Astrocyte (in vitro differentiated cells and primary cell): ENCODE measurements around the gene KIAA1549.

Experiments
- EZH2 ChIP-seq: IDR thresholded peaks from 2 replicates; pipeline ENCODE4 v1.6.1; 2012; ENCODE audit warnings: mild to moderate bottlenecking, low read length, inconsistent platforms; ENCODE audit not compliant: insufficient read depth
- TF ChIP-seq, protein P1 (sequence below): IDR thresholded peaks from 2 replicates; pipeline ENCODE4 v1.5.1; 2011; ENCODE audit warnings: low read depth, mild to moderate bottlenecking, inconsistent platforms, low read length, moderate library complexity; ENCODE audit not compliant: insufficient read depth

DNA sequence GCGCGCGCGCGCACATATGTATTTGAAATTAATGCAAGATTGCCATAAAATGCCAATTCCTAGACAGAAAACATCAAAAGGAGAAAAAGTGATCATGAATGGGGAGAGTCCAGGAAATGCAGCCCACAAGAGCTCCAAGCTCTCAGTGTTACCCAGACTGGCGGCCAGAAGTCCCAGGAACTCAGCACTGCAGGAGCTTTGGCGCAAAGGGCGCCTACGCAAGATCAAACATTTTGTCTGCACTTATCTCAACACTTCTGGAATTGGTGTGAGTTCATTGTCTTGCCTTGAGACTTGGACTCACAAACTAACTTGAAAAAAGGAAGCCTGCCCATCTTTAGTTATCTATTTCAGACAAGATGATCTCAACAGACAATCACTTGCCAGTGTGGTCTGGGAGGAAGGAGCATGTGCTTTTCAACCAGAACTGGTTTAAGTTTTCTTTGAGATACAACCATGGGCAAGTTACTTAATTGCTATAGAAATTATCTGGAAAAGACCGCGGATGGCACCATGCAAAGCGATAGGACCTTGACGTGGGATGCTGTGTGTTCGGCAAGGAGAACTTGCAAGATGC, 77.2 kb downstream of the KIAA1549 start:
- TF ChIP-seq, protein P1, sequence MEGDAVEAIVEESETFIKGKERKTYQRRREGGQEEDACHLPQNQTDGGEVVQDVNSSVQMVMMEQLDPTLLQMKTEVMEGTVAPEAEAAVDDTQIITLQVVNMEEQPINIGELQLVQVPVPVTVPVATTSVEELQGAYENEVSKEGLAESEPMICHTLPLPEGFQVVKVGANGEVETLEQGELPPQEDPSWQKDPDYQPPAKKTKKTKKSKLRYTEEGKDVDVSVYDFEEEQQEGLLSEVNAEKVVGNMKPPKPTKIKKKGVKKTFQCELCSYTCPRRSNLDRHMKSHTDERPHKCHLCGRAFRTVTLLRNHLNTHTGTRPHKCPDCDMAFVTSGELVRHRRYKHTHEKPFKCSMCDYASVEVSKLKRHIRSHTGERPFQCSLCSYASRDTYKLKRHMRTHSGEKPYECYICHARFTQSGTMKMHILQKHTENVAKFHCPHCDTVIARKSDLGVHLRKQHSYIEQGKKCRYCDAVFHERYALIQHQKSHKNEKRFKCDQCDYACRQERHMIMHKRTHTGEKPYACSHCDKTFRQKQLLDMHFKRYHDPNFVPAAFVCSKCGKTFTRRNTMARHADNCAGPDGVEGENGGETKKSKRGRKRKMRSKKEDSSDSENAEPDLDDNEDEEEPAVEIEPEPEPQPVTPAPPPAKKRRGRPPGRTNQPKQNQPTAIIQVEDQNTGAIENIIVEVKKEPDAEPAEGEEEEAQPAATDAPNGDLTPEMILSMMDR = no peak
- TF ChIP-seq EZH2 = no peak
